HG03064 (cell line): ENCODE measurements around the gene COX4I1.
"Not testable (repeated sequence)": the region's sequence is repeated elsewhere in the genome, so short reads cannot be mapped to it uniquely, and the experiment has no call there.

Source experiments
- ATAC-seq: cut with Tn5 transposase; IDR thresholded peaks from one replicate; pipeline ENCODE4 v1.9.1; 2021; ENCODE audit warnings: low read depth; ENCODE audit not compliant: unreplicated experiment

The COX4I1 gene

GRCh38 chr16:85821390-85822135 lies 22.1 kb downstream of the COX4I1 start:
- ATAC-seq: no peak

GRCh38 chr16:85822145-85822544 lies 22.6 kb downstream of the COX4I1 start:
- ATAC-seq: no peak

GRCh38 chr16:85823328-85823920 lies 23.9 kb downstream of the COX4I1 start:
- ATAC-seq: no peak

- ATAC-seq: no peak
Measured at GRCh38 chr16:85824161-85825135, 25.0 kb downstream of the COX4I1 start.

- no peak for ATAC-seq
Measured at GRCh38 chr16:85825326-85825725, 25.8 kb downstream of the COX4I1 start.

- no peak for ATAC-seq
Measured at GRCh38 chr16:85826686-85827247, 27.3 kb downstream of the COX4I1 start.

GRCh38 chr16:85828166-85828565 lies 28.7 kb downstream of the COX4I1 start:
- no peak for ATAC-seq

- no peak for ATAC-seq
Measured at GRCh38 chr16:85829171-85829719, 29.8 kb downstream of the COX4I1 start.

- ATAC-seq: no peak
Measured at GRCh38 chr16:85829751-85830445, 30.4 kb downstream of the COX4I1 start.

- ATAC-seq: no peak
Measured at GRCh38 chr16:85830821-85831220, 31.3 kb downstream of the COX4I1 start.

- no peak for ATAC-seq
Measured at GRCh38 chr16:85832570-85833218, 33.2 kb downstream of the COX4I1 start.

- ATAC-seq: no peak
Measured at GRCh38 chr16:85833219-85833920, 33.9 kb downstream of the COX4I1 start.

GRCh38 chr16:85834741-85835140 lies 35.2 kb downstream of the COX4I1 start:
- no peak for ATAC-seq

- ATAC-seq: no peak
Measured at GRCh38 chr16:85835227-85835751, 35.8 kb downstream of the COX4I1 start.

- no peak for ATAC-seq
Measured at GRCh38 chr16:85835956-85836705, 36.6 kb downstream of the COX4I1 start.

- no peak for ATAC-seq
Measured at GRCh38 chr16:85836706-85837582, 37.4 kb downstream of the COX4I1 start.

GRCh38 chr16:85837654-85838053 lies 38.2 kb downstream of the COX4I1 start:
- not testable (repeated sequence) for ATAC-seq
